K562 (cell line): ENCODE results near the gene FIBP. TPM values are rescaled to one million over a fixed set of nuclear protein-coding genes. Genes with fewer than 3 reads are reported as not detected.

Source experiments
- ARHGAP35 ChIP-seq: fragments of 450-650 bp; IDR thresholded peaks from 2 replicates; pipeline ENCODE4 v1.6.1; 2018; ENCODE audit not compliant: partially characterized antibody
- CTBP1 ChIP-seq: fragments of 450-650 bp; IDR thresholded peaks from 2 replicates; pipeline ENCODE4 v1.6.1; 2016; ENCODE audit warnings: borderline replicate concordance
- DMBX1 ChIP-seq: fragments of 250-450 bp; sonication (Bioruptor Pico); IDR thresholded peaks from 2 replicates; pipeline ENCODE4 v1.8.0; 2022; ENCODE audit warnings: inconsistent platforms, mild to moderate bottlenecking, moderate library complexity, borderline replicate concordance
- E2F1 ChIP-seq: sonication (generic); formaldehyde crosslinking; IDR thresholded peaks from 2 replicates; pipeline ENCODE4 v1.8.1; 2023; ENCODE audit warnings: mild to moderate bottlenecking, missing genetic modification reagents, moderate library complexity
- EZH2 ChIP-seq: IDR thresholded peaks from 2 replicates; pipeline ENCODE4 v1.6.1; 2012; ENCODE audit warnings: low read depth, mild to moderate bottlenecking, inconsistent platforms, low read length, borderline replicate concordance
- FOS ChIP-seq: IDR thresholded peaks from 3 replicates; pipeline ENCODE4 v1.6.1; 2011; ENCODE audit not compliant: insufficient read length; ENCODE audit errors: extremely low read depth
- FOXA3 ChIP-seq, 2 experiments: fragments of 450-650 bp in 1 of 2; sonication (generic) in 1 of 2; formaldehyde crosslinking; IDR thresholded peaks in 1 of 2; conservative IDR thresholded peaks in 1 of 2; 2 replicates each; pipeline versions ENCODE4 v1.4.0 to v1.8.0; 2020 to 2022; ENCODE audit warnings: mild to moderate bottlenecking in 2 of 2, missing genetic modification reagents in 1 of 2
- HEY1 ChIP-seq: fragments of 250-450 bp; sonication (Bioruptor Pico); IDR thresholded peaks from 2 replicates; pipeline ENCODE4 v1.5.0; 2020; ENCODE audit warnings: mild to moderate bottlenecking, moderate library complexity, borderline replicate concordance
- HMGXB4 ChIP-seq: sonication (generic); formaldehyde crosslinking; IDR thresholded peaks from 2 replicates; pipeline ENCODE4 v1.8.1; 2023; ENCODE audit warnings: mild to moderate bottlenecking, missing genetic modification reagents
- HNRNPL ChIP-seq: fragments of 200-400 bp; formaldehyde crosslinking; IDR thresholded peaks from 2 replicates; pipeline ENCODE4 v1.6.1; 2017; ENCODE audit warnings: low read depth, mild to moderate bottlenecking, low read length
- MCM2 ChIP-seq: fragments of 450-650 bp; IDR thresholded peaks from 2 replicates; pipeline ENCODE4 v1.6.1; 2017; ENCODE audit warnings: low read depth, mild to moderate bottlenecking
- NR2F6 ChIP-seq: fragments of 450-650 bp; formaldehyde crosslinking; IDR thresholded peaks from 2 replicates; pipeline ENCODE4 v1.4.0; 2020; ENCODE audit warnings: mild to moderate bottlenecking
- RAD21 ChIP-seq, 2 experiments: fragments of 250-450 bp in 1 of 2; fragments of 450-650 bp in 1 of 2; sonication (Bioruptor Pico) in 1 of 2; formaldehyde crosslinking in 1 of 2; IDR thresholded peaks in 1 of 2; conservative IDR thresholded peaks in 1 of 2; 2 replicates each; pipeline versions ENCODE4 v1.4.0 to v1.8.0; 2020 to 2022; ENCODE audit warnings: mild to moderate bottlenecking in 2 of 2, moderate library complexity in 1 of 2
- SUPT5H ChIP-seq: fragments of 450-650 bp; IDR thresholded peaks from 2 replicates; pipeline ENCODE4 v1.6.1; 2016
- TAF15 ChIP-seq: fragments of 200-400 bp; formaldehyde crosslinking; IDR thresholded peaks from 2 replicates; pipeline ENCODE4 v1.6.1; 2017; ENCODE audit warnings: mild to moderate bottlenecking, low read depth, low read length, moderate library complexity
- U2AF1 ChIP-seq: fragments of 200-400 bp; formaldehyde crosslinking; optimal IDR thresholded peaks from 2 replicates; pipeline ENCODE3; 2017; ENCODE audit warnings: mild to moderate bottlenecking, low read depth, low read length, moderate library complexity
- ZKSCAN1 ChIP-seq: fragments of 150-350 bp; IDR thresholded peaks from 2 replicates; pipeline ENCODE4 v1.6.1; 2016; ENCODE audit warnings: low read depth, low read length
- ZNF121 ChIP-seq: sonication (generic); formaldehyde crosslinking; conservative IDR thresholded peaks from 2 replicates; pipeline ENCODE4 v1.8.0; 2022; ENCODE audit warnings: missing genetic modification reagents
- ZNF146 ChIP-seq: IDR thresholded peaks from one replicate; pipeline ENCODE4 v1.6.1; 2018; ENCODE audit warnings: missing compliant biosample characterization; ENCODE audit not compliant: unreplicated experiment
- ZNF239 ChIP-seq: fragments of 250-450 bp; sonication (Bioruptor Pico); IDR thresholded peaks from 2 replicates; pipeline ENCODE4 v1.4.0; 2020; ENCODE audit warnings: mild to moderate bottlenecking
- polyA plus RNA-seq, 8 experiments: library from polyadenylated mRNA; depleted of rRNA in 4 of 8; stranded (reverse) in 5 of 8; unstranded in 3 of 8; fragments of >200 nt; fragmentation: Nextera tagmentation in 2 of 8; fragmentation: Illumina TruSeq in 1 of 8; extraction: Ambion mirVana in 2 of 8; extraction: Trizol in 1 of 8; gene quantifications; 2 replicates each; pipeline versions ENCODE4 v1.2.1 to v1.2.3, GENCODE V29; 2011 to 2014; ENCODE audit warnings: inconsistent platforms in 1 of 8, missing spikeins in 1 of 8
- total RNA-seq, 7 experiments: library from RNA; depleted of rRNA in 6 of 7; stranded (reverse); fragments of >200 nt in 6 of 7; fragmentation: Illumina TruSeq in 2 of 7; extraction: Trizol in 2 of 7; gene quantifications; 2 replicates each; pipeline versions ENCODE4 v1.2.1 to v1.2.3, GENCODE V29; 2011 to 2021; ENCODE audit warnings: low replicate concordance in 1 of 7
- TF ChIP-seq, protein P1 (sequence below): sonication (generic); formaldehyde crosslinking; IDR thresholded peaks from 2 replicates; pipeline ENCODE4 v1.8.1; 2022; ENCODE audit warnings: missing genetic modification reagents
- TF ChIP-seq, protein P2 (sequence below), 2 experiments: fragments of 450-650 bp in 1 of 2; IDR thresholded peaks; 2 replicates each; pipeline ENCODE4 v1.6.1; 2011 to 2017; ENCODE audit warnings: low read depth in 2 of 2, antibody characterized with exemption in 1 of 2, borderline replicate concordance in 1 of 2, low read length in 1 of 2, mild to moderate bottlenecking in 1 of 2, mixed read lengths in 1 of 2; ENCODE audit not compliant: control insufficient read depth in 1 of 2

FIBP gene
- total and polyA plus RNA-seq, 9 of the 15 experiments (the other 6 are each of a cell fraction or from before 2014, with no cell fraction given) = 41.2 to 79.2 (median 48.6) TPM

DNA sequence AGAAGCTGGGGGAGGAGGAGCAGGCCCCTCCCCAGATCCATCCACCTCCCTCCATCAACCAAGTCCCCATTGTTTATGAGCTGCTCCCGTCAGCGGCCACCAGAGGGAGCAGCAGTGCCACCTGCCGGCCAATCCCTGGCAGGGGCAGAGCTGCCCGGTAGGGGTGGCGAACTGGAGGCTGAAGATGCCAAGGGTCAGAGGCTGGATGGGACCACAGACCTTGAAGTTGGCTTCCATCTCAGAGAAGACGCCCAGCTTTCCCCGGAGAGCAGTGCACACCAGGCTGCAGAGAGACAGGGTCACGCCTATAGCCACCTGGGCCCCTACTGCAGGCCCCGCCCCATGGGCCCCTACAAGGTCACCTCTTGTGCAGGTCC is 3.6 kb downstream of the FIBP start (continued):
- TF ChIP-seq, protein P1, sequence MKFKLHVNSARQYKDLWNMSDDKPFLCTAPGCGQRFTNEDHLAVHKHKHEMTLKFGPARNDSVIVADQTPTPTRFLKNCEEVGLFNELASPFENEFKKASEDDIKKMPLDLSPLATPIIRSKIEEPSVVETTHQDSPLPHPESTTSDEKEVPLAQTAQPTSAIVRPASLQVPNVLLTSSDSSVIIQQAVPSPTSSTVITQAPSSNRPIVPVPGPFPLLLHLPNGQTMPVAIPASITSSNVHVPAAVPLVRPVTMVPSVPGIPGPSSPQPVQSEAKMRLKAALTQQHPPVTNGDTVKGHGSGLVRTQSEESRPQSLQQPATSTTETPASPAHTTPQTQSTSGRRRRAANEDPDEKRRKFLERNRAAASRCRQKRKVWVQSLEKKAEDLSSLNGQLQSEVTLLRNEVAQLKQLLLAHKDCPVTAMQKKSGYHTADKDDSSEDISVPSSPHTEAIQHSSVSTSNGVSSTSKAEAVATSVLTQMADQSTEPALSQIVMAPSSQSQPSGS (CRISPR knock-in tag) = no peak
- TF ChIP-seq FOXA3 (CRISPR knock-in tag; conservative IDR thresholded peaks at IDR 0.05 in 1 of 2, IDR thresholded peaks at IDR 0.05 in 1 of 2) (no peak), MCM2 (no peak), ZNF239 (CRISPR knock-in tag) (no peak), U2AF1 (no peak), HNRNPL (peak; percentile 91), ARHGAP35 (no peak), NR2F6 (CRISPR knock-in tag) (no peak), ZNF146 (CRISPR knock-in tag) (no peak), E2F1 (CRISPR knock-in tag) (no peak), EZH2 (no peak), SUPT5H (no peak), CTBP1 (peak; percentile 79), FOS (no peak), HMGXB4 (peak; percentile 36; the same call in 1 of the 2 replicates), DMBX1 (CRISPR knock-in tag) (no peak), RAD21 (CRISPR knock-in tag; conservative IDR thresholded peaks at IDR 0.05 in 1 of 2, IDR thresholded peaks at IDR 0.05 in 1 of 2) (peak; percentile 85 to 93), ZNF121 (CRISPR knock-in tag) (no peak), TAF15 (no peak), ZKSCAN1 (0 out of 2 replicates have a peak, but pooled peaks have one; percentile 28), HEY1 (CRISPR knock-in tag) (no peak)
- TF ChIP-seq, protein P2, sequence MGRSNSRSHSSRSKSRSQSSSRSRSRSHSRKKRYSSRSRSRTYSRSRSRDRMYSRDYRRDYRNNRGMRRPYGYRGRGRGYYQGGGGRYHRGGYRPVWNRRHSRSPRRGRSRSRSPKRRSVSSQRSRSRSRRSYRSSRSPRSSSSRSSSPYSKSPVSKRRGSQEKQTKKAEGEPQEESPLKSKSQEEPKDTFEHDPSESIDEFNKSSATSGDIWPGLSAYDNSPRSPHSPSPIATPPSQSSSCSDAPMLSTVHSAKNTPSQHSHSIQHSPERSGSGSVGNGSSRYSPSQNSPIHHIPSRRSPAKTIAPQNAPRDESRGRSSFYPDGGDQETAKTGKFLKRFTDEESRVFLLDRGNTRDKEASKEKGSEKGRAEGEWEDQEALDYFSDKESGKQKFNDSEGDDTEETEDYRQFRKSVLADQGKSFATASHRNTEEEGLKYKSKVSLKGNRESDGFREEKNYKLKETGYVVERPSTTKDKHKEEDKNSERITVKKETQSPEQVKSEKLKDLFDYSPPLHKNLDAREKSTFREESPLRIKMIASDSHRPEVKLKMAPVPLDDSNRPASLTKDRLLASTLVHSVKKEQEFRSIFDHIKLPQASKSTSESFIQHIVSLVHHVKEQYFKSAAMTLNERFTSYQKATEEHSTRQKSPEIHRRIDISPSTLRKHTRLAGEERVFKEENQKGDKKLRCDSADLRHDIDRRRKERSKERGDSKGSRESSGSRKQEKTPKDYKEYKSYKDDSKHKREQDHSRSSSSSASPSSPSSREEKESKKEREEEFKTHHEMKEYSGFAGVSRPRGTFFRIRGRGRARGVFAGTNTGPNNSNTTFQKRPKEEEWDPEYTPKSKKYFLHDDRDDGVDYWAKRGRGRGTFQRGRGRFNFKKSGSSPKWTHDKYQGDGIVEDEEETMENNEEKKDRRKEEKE (IDR thresholded peaks at IDR 0.05; ENCODE audit: borderline replicate concordance in 1 of 2, control insufficient read depth in 1 of 2, low read depth in 2 of 2, low read length in 1 of 2) = no peak
